Measurements from ENCODE around the gene CCN2. TPM values are rescaled to one million over a fixed set of nuclear protein-coding genes. Genes with fewer than 3 reads are reported as not detected.
"Not testable (repeated sequence)": the region's sequence is repeated elsewhere in the genome, so short reads cannot be mapped to it uniquely, and the experiment has no call there.

The CCN2 gene
- total RNA-seq, 1 experiment from 2014 or later: 16.1 TPM

- no TSS peak for BruUV-seq (replicated peaks)
- peaks cover 7% of the 10 kb centered on the region for H3K27me3 Mint-ChIP-seq (ENCODE audit: insufficient read depth, unreplicated experiment)
- ChIA-PET CTCF (interaction anchor here (1.1 kb wide), 1 partner anchor 382 kb away, joined by 3 read pairs; no protein-coding TSS in a partner anchor), POLR2A (no interaction called here)
- no peaks in the 10 kb centered on the region for H3K9me3 ChIP-seq
- H3K27ac Mint-ChIP-seq (ENCODE audit: unreplicated experiment): no peak overlapping the region
- no peaks in the 10 kb centered on the region for H3K4me1 ChIP-seq
- no peaks in the 10 kb centered on the region for H3K27me3 ChIP-seq (replicated peaks; ENCODE audit: control insufficient read depth, insufficient read depth, low read length)
- DNase-seq: no peak
- intact Hi-C loops (cut with micrococcal nuclease; ENCODE audit: unreplicated experiment): no loop called here
- TF ChIP-seq CTCF (IDR thresholded peaks at IDR 0.05; ENCODE audit: insufficient read depth in 1 of 2, low read depth in 1 of 2, low read length in 1 of 2, severe bottlenecking in 1 of 2, unreplicated experiment in 1 of 2): no peak
- no peak overlapping the region for H3K4me3 ChIP-seq (ENCODE audit: low read depth, low read length)
- H3K4me1 Mint-ChIP-seq (ENCODE audit: low read depth, unreplicated experiment): no peaks in the 10 kb centered on the region
- no peaks in the 10 kb centered on the region for H3K9me3 Mint-ChIP-seq (ENCODE audit: unreplicated experiment)
- no peak overlapping the region for H3K4me3 Mint-ChIP-seq (ENCODE audit: unreplicated experiment)
- H3K36me3 Mint-ChIP-seq (ENCODE audit: insufficient read depth, unreplicated experiment): no peaks in the 10 kb centered on the region
- no peaks in the 10 kb centered on the region for H3K36me3 ChIP-seq (ENCODE audit: control insufficient read depth, insufficient read depth, low read length)
Measured at GRCh38 chr6:131916847-131917246, 34.3 kb downstream of the CCN2 start.

- POLR2A ChIA-PET; H3K27ac Mint-ChIP-seq (ENCODE audit: unreplicated experiment); intact Hi-C loops (cut with micrococcal nuclease; ENCODE audit: unreplicated experiment): not testable (repeated sequence)
Measured at GRCh38 chr6:131916091-131916796, 34.9 kb downstream of the CCN2 start.

GRCh38 chr6:131914967-131915751, 36.0 kb downstream of the CCN2 start:
- no TSS peak for BruUV-seq (replicated peaks)
- ChIA-PET POLR2A (no interaction called here), CTCF (interaction anchor here (0.6 to 1.5 kb wide), 6 partner anchors 8 to 353 kb away, joined by 3 to 6 read pairs (median 4); no protein-coding TSS in a partner anchor)
- peak; percentile 72 to 82 for TF ChIP-seq CTCF (IDR thresholded peaks at IDR 0.05; ENCODE audit: insufficient read depth in 1 of 2, low read depth in 1 of 2, low read length in 1 of 2, severe bottlenecking in 1 of 2, unreplicated experiment in 1 of 2)
- H3K36me3 Mint-ChIP-seq (ENCODE audit: insufficient read depth, unreplicated experiment): no peaks in the 10 kb centered on the region
- peaks cover 7% of the 10 kb centered on the region for H3K27me3 Mint-ChIP-seq (ENCODE audit: insufficient read depth, unreplicated experiment)
- no peaks in the 10 kb centered on the region for H3K9me3 Mint-ChIP-seq (ENCODE audit: unreplicated experiment)
- intact Hi-C loops (cut with micrococcal nuclease; ENCODE audit: unreplicated experiment): loop anchor here (2.0 kb wide), 1 partner anchor 384 kb away; no protein-coding TSS in a partner anchor
- H3K4me3 ChIP-seq (ENCODE audit: low read depth, low read length): no peak overlapping the region
- no peaks in the 10 kb centered on the region for H3K4me1 ChIP-seq
- H3K4me1 Mint-ChIP-seq (ENCODE audit: low read depth, unreplicated experiment): no peaks in the 10 kb centered on the region
- no peak overlapping the region for H3K4me3 Mint-ChIP-seq (ENCODE audit: unreplicated experiment)
- H3K9me3 ChIP-seq: no peaks in the 10 kb centered on the region
- H3K27ac Mint-ChIP-seq (ENCODE audit: unreplicated experiment): no peak overlapping the region
- DNase-seq: peak; percentile 42 to 57
- no peaks in the 10 kb centered on the region for H3K27me3 ChIP-seq (replicated peaks; ENCODE audit: control insufficient read depth, insufficient read depth, low read length)
- no peaks in the 10 kb centered on the region for H3K36me3 ChIP-seq (ENCODE audit: control insufficient read depth, insufficient read depth, low read length)

More at GRCh38 chr6:131916091-131916796, 34.9 kb downstream of the CCN2 start:
- not testable (repeated sequence) for BruUV-seq (replicated peaks); H3K36me3 ChIP-seq (ENCODE audit: control insufficient read depth, insufficient read depth, low read length); DNase-seq; H3K9me3 Mint-ChIP-seq (ENCODE audit: unreplicated experiment); H3K4me3 ChIP-seq (ENCODE audit: low read depth, low read length); H3K4me1 ChIP-seq; H3K36me3 Mint-ChIP-seq (ENCODE audit: insufficient read depth, unreplicated experiment); H3K27me3 ChIP-seq (replicated peaks; ENCODE audit: control insufficient read depth, insufficient read depth, low read length); H3K27me3 Mint-ChIP-seq (ENCODE audit: insufficient read depth, unreplicated experiment); H3K4me3 Mint-ChIP-seq (ENCODE audit: unreplicated experiment); H3K4me1 Mint-ChIP-seq (ENCODE audit: low read depth, unreplicated experiment); H3K9me3 ChIP-seq
- CTCF ChIA-PET: interaction anchor here (1.1 to 1.5 kb wide), 2 partner anchors 352 to 382 kb away, joined by 3 read pairs; no protein-coding TSS in a partner anchor
